HG03097 (cell line): ENCODE results near the gene ELK3.
"Not testable (repeated sequence)": the region's sequence is repeated elsewhere in the genome, so short reads cannot be mapped to it uniquely, and the experiment has no call there.

ENCODE experiments used
- ATAC-seq: cut with Tn5 transposase; IDR thresholded peaks from one replicate; pipeline ENCODE4 v1.9.1; 2021; ENCODE audit not compliant: unreplicated experiment, low FRiP score

ELK3 gene

GRCh38 chr12:96300064-96300463 is 105.9 kb downstream of the ELK3 start:
- ATAC-seq = no peak

GRCh38 chr12:96301732-96302131 is 107.6 kb downstream of the ELK3 start:
- no peak for ATAC-seq

- ATAC-seq = no peak
Observed at GRCh38 chr12:96302687-96303310, 108.6 kb downstream of the ELK3 start.

GRCh38 chr12:96303653-96304052 is 109.5 kb downstream of the ELK3 start:
- no peak for ATAC-seq

GRCh38 chr12:96305665-96306064 is 111.5 kb downstream of the ELK3 start:
- no peak for ATAC-seq

- no peak for ATAC-seq
Observed at GRCh38 chr12:96308881-96309280, 114.7 kb downstream of the ELK3 start.

- no peak for ATAC-seq
Observed at GRCh38 chr12:96310067-96310466, 115.9 kb downstream of the ELK3 start.

- no peak for ATAC-seq
Observed at GRCh38 chr12:96311191-96311590, 117.0 kb downstream of the ELK3 start.

GRCh38 chr12:96313606-96314005 is 119.4 kb downstream of the ELK3 start:
- ATAC-seq = no peak

GRCh38 chr12:96314723-96315122 is 120.5 kb downstream of the ELK3 start:
- ATAC-seq = no peak

GRCh38 chr12:96315741-96316481 is 121.7 kb downstream of the ELK3 start:
- not testable (repeated sequence) for ATAC-seq

- not testable (repeated sequence) for ATAC-seq
Observed at GRCh38 chr12:96317801-96318200, 123.6 kb downstream of the ELK3 start.
